HFFc6 (cell line): Measurements from ENCODE around the gene KANSL3. TPM values are rescaled to one million over a fixed set of nuclear protein-coding genes. Genes with fewer than 3 reads are reported as not detected.

Experiments
- DNase-seq: peaks from one replicate; pipeline ENCODE4 v3.0.0-alpha.2; 2018
- H3K27ac Mint-ChIP-seq: 2 replicates; pipeline ENCODE4 v1.8.0; 2020; ENCODE audit warnings: mild to moderate bottlenecking, mixed read lengths
- H3K27me3 Mint-ChIP-seq: 2 replicates; pipeline ENCODE4 v1.8.0; 2021; ENCODE audit warnings: mild to moderate bottlenecking, moderate library complexity, mixed read lengths; ENCODE audit not compliant: insufficient read depth
- H3K36me3 Mint-ChIP-seq: 2 replicates; pipeline ENCODE4 v1.8.0; 2021; ENCODE audit warnings: low read depth, mixed read lengths
- H3K4me1 Mint-ChIP-seq: 2 replicates; pipeline ENCODE4 v1.8.0; 2020; ENCODE audit warnings: low read depth, mixed read lengths
- H3K4me3 Mint-ChIP-seq: 2 replicates; pipeline ENCODE4 v1.8.0; 2020; ENCODE audit warnings: mild to moderate bottlenecking, moderate library complexity, mixed read lengths
- H3K9me3 Mint-ChIP-seq: 2 replicates; pipeline ENCODE4 v1.8.0; 2020; ENCODE audit warnings: mild to moderate bottlenecking, mixed read lengths
- CTCF ChIP-seq: fragments of 200-600 bp; sonication (generic); IDR thresholded peaks from 2 replicates; pipeline ENCODE4 v1.5.0; 2021; ENCODE audit warnings: antibody characterized with exemption, mild to moderate bottlenecking
- total RNA-seq, 6 experiments: library from RNA; stranded (reverse); fragmentation: NEBNext Ultra II Directional; extraction: Animal tissue kit (Norgen Biotek cat#: 25700); gene quantifications; 2 replicates in 1 of 6; 3 replicates in 5 of 6; pipeline ENCODE4 v1.2.3, GENCODE V29; 2021

Gene KANSL3
- total RNA-seq, 6 experiments from 2014 or later: 19.3 to 28.3 (median 26.7) TPM

DNA sequence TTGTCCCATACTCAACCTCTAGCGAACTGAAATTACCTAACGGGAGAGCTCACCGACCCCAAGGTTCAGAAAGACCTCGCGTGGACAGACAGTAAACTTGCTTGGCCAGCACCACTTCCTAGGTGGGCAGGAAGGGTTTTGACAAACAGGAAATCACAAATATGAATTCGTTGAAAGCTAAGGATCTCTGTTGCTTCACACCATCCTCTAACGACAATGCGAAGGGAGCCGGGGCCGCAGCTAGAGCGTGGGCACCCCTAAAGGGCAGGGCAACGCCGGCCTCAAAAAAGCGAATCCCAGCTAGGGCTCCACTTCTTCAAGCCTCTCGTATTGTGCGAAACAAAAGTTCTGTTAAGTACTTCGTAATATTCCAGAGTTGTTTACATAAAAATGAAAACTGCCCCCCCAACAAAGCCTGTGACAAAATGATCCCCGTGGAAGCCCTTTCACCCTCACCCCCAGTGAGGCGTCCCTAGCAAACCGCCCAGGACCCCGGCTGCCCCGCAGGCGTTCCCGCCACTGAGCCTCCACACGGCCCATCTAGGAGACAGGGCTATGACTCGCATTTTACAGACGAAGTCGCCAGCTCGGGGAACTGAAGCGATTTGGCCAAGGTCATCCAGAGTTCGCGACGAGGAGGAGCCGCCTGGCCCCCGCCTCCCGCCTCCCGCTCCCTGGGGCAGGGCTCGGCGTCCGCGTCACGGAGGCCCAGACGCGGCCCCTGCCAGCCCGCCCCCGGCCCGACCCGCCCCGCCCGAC, 548 bp downstream of the KANSL3 start:
- TF ChIP-seq CTCF: no peak
- peaks cover 33% of the 10 kb centered on the region for H3K4me1 Mint-ChIP-seq
- H3K4me3 Mint-ChIP-seq: peak overlapping the region; percentile 92
- peak; percentile 82 for DNase-seq
- peaks cover 2% of the 10 kb centered on the region; the same call in 1 of the 2 replicates for H3K27me3 Mint-ChIP-seq
- H3K36me3 Mint-ChIP-seq: peaks cover 8% of the 10 kb centered on the region
- no peaks in the 10 kb centered on the region for H3K9me3 Mint-ChIP-seq
- H3K27ac Mint-ChIP-seq: peak overlapping the region; percentile 95

- DNase-seq: no peak
- Mint-ChIP-seq H3K9me3 (no peaks in the 10 kb centered on the region), H3K4me1 (peaks cover 42% of the 10 kb centered on the region), H3K27me3 (peaks cover 2% of the 10 kb centered on the region; the same call in 1 of the 2 replicates), H3K36me3 (peaks cover 14% of the 10 kb centered on the region), H3K4me3 (peak overlapping the region; percentile 92), H3K27ac (peak overlapping the region; percentile 95)
- TF ChIP-seq CTCF: no peak
Observed at GRCh38 chr2:96636551-96637171, 1.5 kb downstream of the KANSL3 start.

GRCh38 chr2:96633641-96634040, 4.5 kb downstream of the KANSL3 start:
- Mint-ChIP-seq H3K4me1 (peaks cover 48% of the 10 kb centered on the region), H3K9me3 (no peaks in the 10 kb centered on the region), H3K4me3 (no peak overlapping the region), H3K36me3 (peaks cover 38% of the 10 kb centered on the region), H3K27ac (no peak overlapping the region), H3K27me3 (no peaks in the 10 kb centered on the region)
- DNase-seq: no peak
- TF ChIP-seq CTCF: no peak

GRCh38 chr2:96631804-96632435, 6.2 kb downstream of the KANSL3 start:
- H3K27me3 Mint-ChIP-seq: no peaks in the 10 kb centered on the region
- peaks cover 47% of the 10 kb centered on the region for H3K4me1 Mint-ChIP-seq
- TF ChIP-seq CTCF: no peak
- peak; percentile 52 for DNase-seq
- H3K9me3 Mint-ChIP-seq: no peaks in the 10 kb centered on the region
- peak overlapping the region; percentile 29; the same call in 1 of the 2 replicates for H3K4me3 Mint-ChIP-seq
- peaks cover 38% of the 10 kb centered on the region for H3K36me3 Mint-ChIP-seq
- H3K27ac Mint-ChIP-seq: peak overlapping the region; percentile 77

DNA sequence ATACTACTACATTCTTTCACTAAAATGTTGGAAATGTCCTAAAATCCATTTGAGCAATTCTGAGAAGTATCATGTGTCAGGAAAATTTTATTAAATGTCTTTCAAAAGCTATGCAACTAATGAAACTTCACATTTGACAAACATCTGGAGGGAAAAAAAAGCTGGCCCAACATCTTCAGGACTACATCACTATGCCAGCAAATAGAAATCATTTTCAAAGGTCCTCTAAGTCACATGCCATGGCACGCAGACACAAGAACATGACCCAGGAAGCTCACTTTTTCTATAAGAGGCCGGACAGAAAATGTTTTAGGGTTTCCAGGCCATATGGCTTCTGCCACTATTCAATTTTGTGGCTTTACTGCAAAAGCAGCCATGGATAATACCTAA, 11.6 kb downstream of the KANSL3 start:
- Mint-ChIP-seq H3K9me3 (no peaks in the 10 kb centered on the region), H3K4me1 (peaks cover 27% of the 10 kb centered on the region), H3K4me3 (no peak overlapping the region), H3K27me3 (no peaks in the 10 kb centered on the region), H3K27ac (peak overlapping the region; percentile 42), H3K36me3 (peaks cover 23% of the 10 kb centered on the region)
- no peak for TF ChIP-seq CTCF
- no peak for DNase-seq
